GM23248 (cell line): Measurements from ENCODE around the gene HCN3.

Experiments
- EZH2 ChIP-seq: fragments of 200-600 bp; sonication (generic); IDR thresholded peaks from 2 replicates; pipeline ENCODE4 v1.6.1; 2018; ENCODE audit warnings: antibody characterized with exemption, mild to moderate bottlenecking; ENCODE audit not compliant: insufficient read depth, poor library complexity, severe bottlenecking
- EZH2phosphoT487 ChIP-seq: fragments of 200-600 bp; sonication (generic); IDR thresholded peaks from 2 replicates; pipeline ENCODE4 v1.6.1; 2018; ENCODE audit warnings: antibody characterized with exemption, moderate library complexity, mild to moderate bottlenecking, low read depth; ENCODE audit not compliant: insufficient read depth

DNA sequence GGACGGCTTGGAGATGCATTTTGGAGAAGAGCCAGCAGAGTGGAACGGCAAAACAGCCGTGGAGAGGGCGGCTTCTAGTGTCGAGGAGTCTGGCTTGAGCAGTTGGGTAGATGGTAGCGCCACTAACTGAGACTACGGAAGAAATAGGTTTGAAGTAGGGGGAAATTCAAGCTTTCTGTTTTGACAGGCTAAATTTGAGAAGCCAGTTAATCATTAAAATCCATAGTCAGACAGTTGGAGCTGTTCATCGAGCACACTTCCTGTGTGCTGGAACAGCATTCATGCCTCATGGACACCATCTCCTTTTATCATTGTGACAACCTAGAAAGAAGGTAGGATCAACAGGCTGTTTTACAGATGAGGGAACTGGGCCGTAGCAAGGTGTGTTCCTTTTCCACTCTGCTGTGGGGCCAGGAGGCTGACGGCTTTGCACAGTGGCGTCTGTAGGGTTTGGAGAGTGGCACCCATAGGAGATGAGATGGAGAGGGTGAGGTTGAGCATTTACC is 27.3 kb downstream of the HCN3 start:
- TF ChIP-seq EZH2 (no peak), EZH2phosphoT487 (no peak)
